Thyroid gland (tissue), 4 donors: ENCODE data around the gene IGLON5.

Experiments
- POLR2A ChIP-seq, 2 donors: fragments of 450-650 bp; IDR thresholded peaks; one replicate each; pipeline ENCODE4 v1.6.1; 2017; ENCODE audit warnings: antibody characterized with exemption in 2 of 2, mild to moderate bottlenecking in 2 of 2, moderate library complexity in 1 of 2
- TF ChIP-seq, protein P1 (sequence below), 6 experiments: fragments of 200-600 bp in 3 of 6; fragments of 450-650 bp in 3 of 6; sonication (generic) in 3 of 6; IDR thresholded peaks; one replicate each; pipeline ENCODE4 v1.5.1; 2016 to 2019; ENCODE audit warnings: antibody characterized with exemption in 6 of 6, mild to moderate bottlenecking in 2 of 6, inconsistent platforms in 1 of 6, moderate library complexity in 1 of 6

GRCh38 chr19:51282335-51282734, 29.1 kb upstream of the IGLON5 start:
- TF ChIP-seq, protein P1, sequence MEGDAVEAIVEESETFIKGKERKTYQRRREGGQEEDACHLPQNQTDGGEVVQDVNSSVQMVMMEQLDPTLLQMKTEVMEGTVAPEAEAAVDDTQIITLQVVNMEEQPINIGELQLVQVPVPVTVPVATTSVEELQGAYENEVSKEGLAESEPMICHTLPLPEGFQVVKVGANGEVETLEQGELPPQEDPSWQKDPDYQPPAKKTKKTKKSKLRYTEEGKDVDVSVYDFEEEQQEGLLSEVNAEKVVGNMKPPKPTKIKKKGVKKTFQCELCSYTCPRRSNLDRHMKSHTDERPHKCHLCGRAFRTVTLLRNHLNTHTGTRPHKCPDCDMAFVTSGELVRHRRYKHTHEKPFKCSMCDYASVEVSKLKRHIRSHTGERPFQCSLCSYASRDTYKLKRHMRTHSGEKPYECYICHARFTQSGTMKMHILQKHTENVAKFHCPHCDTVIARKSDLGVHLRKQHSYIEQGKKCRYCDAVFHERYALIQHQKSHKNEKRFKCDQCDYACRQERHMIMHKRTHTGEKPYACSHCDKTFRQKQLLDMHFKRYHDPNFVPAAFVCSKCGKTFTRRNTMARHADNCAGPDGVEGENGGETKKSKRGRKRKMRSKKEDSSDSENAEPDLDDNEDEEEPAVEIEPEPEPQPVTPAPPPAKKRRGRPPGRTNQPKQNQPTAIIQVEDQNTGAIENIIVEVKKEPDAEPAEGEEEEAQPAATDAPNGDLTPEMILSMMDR (IDR thresholded peaks at IDR 0.05) = no peak
- no peak for TF ChIP-seq POLR2A (IDR thresholded peaks at IDR 0.05)
